ENCODE data around the gene DGKH.
"Not testable (repeated sequence)": the region's sequence is repeated elsewhere in the genome, so short reads cannot be mapped to it uniquely, and the experiment has no call there.

DGKH gene

GRCh38 chr13:42076309-42076713 is 27.9 kb downstream of the DGKH start:
- no peak for DNase-seq

- no peak for DNase-seq
These were observed 29.8 kb downstream of the DGKH start for GRCh38 chr13:42078128-42078808.

- DNase-seq = no peak
These were observed 34.8 kb downstream of the DGKH start for GRCh38 chr13:42083138-42083770.

GRCh38 chr13:42084722-42085121 is 36.3 kb downstream of the DGKH start:
- no peak for DNase-seq

- DNase-seq = no peak
These were observed 38.1 kb downstream of the DGKH start for GRCh38 chr13:42086582-42086981.

- no peak for DNase-seq
These were observed 46.1 kb downstream of the DGKH start for GRCh38 chr13:42094516-42095040.

GRCh38 chr13:42096222-42096621 is 47.8 kb downstream of the DGKH start:
- DNase-seq = not testable (repeated sequence)

- DNase-seq = no peak
These were observed 51.7 kb downstream of the DGKH start for GRCh38 chr13:42099962-42100675.

- DNase-seq = no peak
These were observed 52.5 kb downstream of the DGKH start for GRCh38 chr13:42100960-42101359.

GRCh38 chr13:42101821-42102585 is 53.6 kb downstream of the DGKH start:
- DNase-seq = no peak

GRCh38 chr13:42102961-42103865 is 54.8 kb downstream of the DGKH start:
- no peak for DNase-seq

- no peak for DNase-seq
These were observed 58.5 kb downstream of the DGKH start for GRCh38 chr13:42106998-42107397.

- no peak for DNase-seq
These were observed 59.0 kb downstream of the DGKH start for GRCh38 chr13:42107421-42107820.

- no peak for DNase-seq
These were observed 59.8 kb downstream of the DGKH start for GRCh38 chr13:42108217-42108616.

GRCh38 chr13:42109957-42110356 is 61.5 kb downstream of the DGKH start:
- no peak for DNase-seq

- peak; percentile 71 for DNase-seq
These were observed 62.1 kb downstream of the DGKH start for GRCh38 chr13:42110410-42111155.

GRCh38 chr13:42112864-42113263 is 64.4 kb downstream of the DGKH start:
- no peak for DNase-seq

- no peak for DNase-seq
These were observed 65.0 kb downstream of the DGKH start for GRCh38 chr13:42113478-42113877.

- DNase-seq = no peak
These were observed 65.8 kb downstream of the DGKH start for GRCh38 chr13:42114278-42114677.

GRCh38 chr13:42114912-42115311 is 66.5 kb downstream of the DGKH start:
- no peak for DNase-seq

- DNase-seq = no peak
These were observed 67.8 kb downstream of the DGKH start for GRCh38 chr13:42116225-42116624.
